ENCODE data around the gene ARHGAP28. TPM values are rescaled to one million over a fixed set of nuclear protein-coding genes. Genes with fewer than 3 reads are reported as not detected.

The ARHGAP28 gene
- total RNA-seq, 1 donor from 2014 or later: 7.6 TPM

GRCh38 chr18:6855767-6856166 lies 126.3 kb downstream of the ARHGAP28 start:
- Histone ChIP-seq H3K4me3 (no peak overlapping the region), H3K4me1 (no peaks in the 10 kb centered on the region), H3K9me3 (no peaks in the 10 kb centered on the region), H3K27ac (no peak overlapping the region), H3K36me3 (peaks cover 0 to 9% of the 10 kb centered on the region in 2 donors), H3K27me3 (no peaks in the 10 kb centered on the region)
- DNase-seq (ENCODE audit: extremely low spot score in 2 of 2): no peak
- intact Hi-C loops (cut with DNase I): no loop called here
- TF ChIP-seq CTCF (IDR thresholded peaks at IDR 0.05): no peak
- no peak for TF ChIP-seq POLR2AphosphoS5 (IDR thresholded peaks at IDR 0.05; ENCODE audit: insufficient read depth in 1 of 2, low read depth in 1 of 2)
- no peak for TF ChIP-seq POLR2A (IDR thresholded peaks at IDR 0.05)

GRCh38 chr18:6857300-6857699 lies 127.8 kb downstream of the ARHGAP28 start:
- H3K4me3 ChIP-seq: no peak overlapping the region
- TF ChIP-seq POLR2A (IDR thresholded peaks at IDR 0.05): no peak
- TF ChIP-seq POLR2AphosphoS5 (IDR thresholded peaks at IDR 0.05; ENCODE audit: insufficient read depth in 1 of 2, low read depth in 1 of 2): no peak
- no peak for TF ChIP-seq CTCF (IDR thresholded peaks at IDR 0.05)
- no peaks in the 10 kb centered on the region for H3K9me3 ChIP-seq
- H3K4me1 ChIP-seq: no peaks in the 10 kb centered on the region
- no peak for DNase-seq (ENCODE audit: extremely low spot score in 2 of 2)
- H3K27ac ChIP-seq: no peak overlapping the region
- intact Hi-C loops (cut with DNase I): no loop called here
- no peaks in the 10 kb centered on the region for H3K27me3 ChIP-seq
- H3K36me3 ChIP-seq: no peaks in the 10 kb centered on the region

- no peaks in the 10 kb centered on the region for H3K4me1 ChIP-seq
- H3K9me3 ChIP-seq: no peaks in the 10 kb centered on the region
- no peak for DNase-seq (ENCODE audit: extremely low spot score in 2 of 2)
- TF ChIP-seq POLR2AphosphoS5 (IDR thresholded peaks at IDR 0.05; ENCODE audit: insufficient read depth in 1 of 2, low read depth in 1 of 2): no peak
- TF ChIP-seq POLR2A (IDR thresholded peaks at IDR 0.05): no peak
- TF ChIP-seq CTCF (IDR thresholded peaks at IDR 0.05): no peak
- intact Hi-C loops (cut with DNase I): no loop called here
- no peak overlapping the region for H3K27ac ChIP-seq
- H3K27me3 ChIP-seq: no peaks in the 10 kb centered on the region
- H3K36me3 ChIP-seq: no peaks in the 10 kb centered on the region
- H3K4me3 ChIP-seq: no peak overlapping the region
These were observed 130.3 kb downstream of the ARHGAP28 start for GRCh38 chr18:6859676-6860422.

GRCh38 chr18:6860804-6861448 lies 131.4 kb downstream of the ARHGAP28 start:
- DNase-seq (ENCODE audit: extremely low spot score in 2 of 2): no peak
- H3K27me3 ChIP-seq: no peaks in the 10 kb centered on the region
- no peaks in the 10 kb centered on the region for H3K36me3 ChIP-seq
- H3K9me3 ChIP-seq: no peaks in the 10 kb centered on the region
- H3K4me3 ChIP-seq: no peak overlapping the region
- no peaks in the 10 kb centered on the region for H3K4me1 ChIP-seq
- H3K27ac ChIP-seq: no peak overlapping the region
- TF ChIP-seq CTCF (IDR thresholded peaks at IDR 0.05) (no peak), POLR2A (IDR thresholded peaks at IDR 0.05) (no peak), POLR2AphosphoS5 (IDR thresholded peaks at IDR 0.05; ENCODE audit: insufficient read depth in 1 of 2, low read depth in 1 of 2) (no peak)
- intact Hi-C loops (cut with DNase I): no loop called here

GRCh38 chr18:6865251-6865650 lies 135.7 kb downstream of the ARHGAP28 start:
- H3K4me3 ChIP-seq: no peak overlapping the region
- TF ChIP-seq POLR2AphosphoS5 (IDR thresholded peaks at IDR 0.05; ENCODE audit: insufficient read depth in 1 of 2, low read depth in 1 of 2) (no peak), POLR2A (IDR thresholded peaks at IDR 0.05) (no peak), CTCF (IDR thresholded peaks at IDR 0.05) (no peak)
- H3K9me3 ChIP-seq: no peaks in the 10 kb centered on the region
- H3K4me1 ChIP-seq: no peaks in the 10 kb centered on the region
- intact Hi-C loops (cut with DNase I): no loop called here
- no peak for DNase-seq (ENCODE audit: extremely low spot score in 2 of 2)
- no peak overlapping the region for H3K27ac ChIP-seq
- H3K27me3 ChIP-seq: no peaks in the 10 kb centered on the region
- no peaks in the 10 kb centered on the region for H3K36me3 ChIP-seq

Measured in vagina (tissue), 2 donors.